GM10266 (cell line): ENCODE results near the gene CIP2A.
A peak's percentile ranks its signal among the peaks of the same experiment; 100 is the strongest.

Experiments used
- DNase-seq: peaks from one replicate; pipeline ENCODE4 v3.0.0; 2012; ENCODE audit errors: extremely low spot score
- TF ChIP-seq, protein P1 (sequence below): IDR thresholded peaks from 2 replicates; pipeline ENCODE4 v1.5.1; 2012; ENCODE audit warnings: mild to moderate bottlenecking, low read depth; ENCODE audit not compliant: control insufficient read depth, insufficient read depth; ENCODE audit errors: missing control alignments

CIP2A gene

DNA sequence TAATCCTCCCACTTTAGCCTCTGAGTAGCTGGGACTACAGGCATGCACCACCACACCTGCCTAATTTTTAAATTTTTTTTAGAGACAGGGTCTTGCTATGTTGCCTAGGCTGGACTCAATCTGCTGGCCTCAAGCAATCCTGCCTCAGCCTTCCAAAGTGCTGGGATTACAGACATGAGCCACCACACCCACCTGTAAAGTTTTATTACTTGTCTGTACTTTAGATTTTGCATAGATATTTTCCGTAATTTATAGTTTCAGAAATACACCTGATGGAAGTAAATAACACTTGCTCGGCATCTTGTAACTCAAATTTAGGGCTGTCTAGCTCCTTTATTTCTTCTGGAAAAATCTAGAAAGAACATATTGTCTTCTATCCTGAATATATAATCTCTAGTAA is 6.1 kb upstream of the CIP2A start:
- TF ChIP-seq, protein P1, sequence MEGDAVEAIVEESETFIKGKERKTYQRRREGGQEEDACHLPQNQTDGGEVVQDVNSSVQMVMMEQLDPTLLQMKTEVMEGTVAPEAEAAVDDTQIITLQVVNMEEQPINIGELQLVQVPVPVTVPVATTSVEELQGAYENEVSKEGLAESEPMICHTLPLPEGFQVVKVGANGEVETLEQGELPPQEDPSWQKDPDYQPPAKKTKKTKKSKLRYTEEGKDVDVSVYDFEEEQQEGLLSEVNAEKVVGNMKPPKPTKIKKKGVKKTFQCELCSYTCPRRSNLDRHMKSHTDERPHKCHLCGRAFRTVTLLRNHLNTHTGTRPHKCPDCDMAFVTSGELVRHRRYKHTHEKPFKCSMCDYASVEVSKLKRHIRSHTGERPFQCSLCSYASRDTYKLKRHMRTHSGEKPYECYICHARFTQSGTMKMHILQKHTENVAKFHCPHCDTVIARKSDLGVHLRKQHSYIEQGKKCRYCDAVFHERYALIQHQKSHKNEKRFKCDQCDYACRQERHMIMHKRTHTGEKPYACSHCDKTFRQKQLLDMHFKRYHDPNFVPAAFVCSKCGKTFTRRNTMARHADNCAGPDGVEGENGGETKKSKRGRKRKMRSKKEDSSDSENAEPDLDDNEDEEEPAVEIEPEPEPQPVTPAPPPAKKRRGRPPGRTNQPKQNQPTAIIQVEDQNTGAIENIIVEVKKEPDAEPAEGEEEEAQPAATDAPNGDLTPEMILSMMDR = no peak
- DNase-seq = no peak

DNA sequence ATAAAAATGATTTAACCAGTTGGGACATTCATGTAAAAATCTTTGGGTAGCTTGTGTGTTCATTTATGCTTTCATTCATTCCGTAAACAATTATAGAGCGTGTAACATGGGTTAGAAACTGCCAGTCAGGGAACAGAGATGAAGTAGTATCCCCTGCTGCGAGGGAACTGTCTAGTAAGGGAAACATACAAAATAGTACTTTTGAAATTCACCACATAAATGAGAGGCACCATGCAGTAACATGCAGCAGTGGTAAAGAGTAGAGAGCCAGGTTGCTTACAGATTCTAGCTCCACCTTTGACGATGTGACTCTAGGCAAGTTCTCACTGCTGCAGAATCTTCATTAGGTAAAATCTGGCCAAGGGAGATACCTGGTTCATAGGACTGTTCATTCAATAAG is 1.2 kb upstream of the CIP2A start:
- TF ChIP-seq, protein P1 = no peak
- peak; percentile 4 for DNase-seq

DNA sequence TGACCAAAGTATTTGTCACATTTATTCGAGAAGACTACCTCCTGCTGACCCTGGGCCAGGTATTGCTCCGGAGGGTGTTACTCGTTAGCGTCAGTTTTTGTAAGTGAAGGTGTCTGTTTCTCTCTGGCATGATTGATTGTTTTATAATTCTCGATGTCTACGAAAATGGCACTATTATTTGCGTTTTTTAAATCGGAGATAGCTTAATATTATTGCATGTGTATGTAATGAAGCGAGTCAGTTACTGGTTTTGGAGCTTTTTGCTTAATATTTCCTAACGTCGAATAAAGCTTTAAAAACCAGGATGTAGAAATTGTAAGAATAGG is 723 bp upstream of the CIP2A start:
- no peak for DNase-seq
- TF ChIP-seq, protein P1 = no peak

DNA sequence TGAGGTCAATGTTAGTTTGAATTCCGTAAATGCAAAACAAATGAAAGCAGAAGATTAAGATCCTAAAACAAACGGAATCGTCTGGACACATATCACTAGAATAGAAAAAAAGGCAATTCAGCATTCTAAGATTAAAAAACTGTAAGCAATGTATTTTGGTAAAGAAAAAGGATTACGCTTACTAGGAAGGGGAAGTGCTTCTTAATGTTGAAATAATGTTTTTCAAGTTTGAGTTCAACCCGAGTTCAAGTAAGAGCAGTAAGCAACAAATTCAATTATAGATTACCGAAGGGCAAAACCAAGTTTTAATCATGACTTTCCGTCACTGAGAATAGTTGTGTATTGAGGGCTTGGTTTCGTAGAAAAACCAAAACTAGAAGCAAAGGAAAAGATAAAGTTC is 637 bp downstream of the CIP2A start:
- TF ChIP-seq, protein P1 = no peak
- no peak for DNase-seq

DNA sequence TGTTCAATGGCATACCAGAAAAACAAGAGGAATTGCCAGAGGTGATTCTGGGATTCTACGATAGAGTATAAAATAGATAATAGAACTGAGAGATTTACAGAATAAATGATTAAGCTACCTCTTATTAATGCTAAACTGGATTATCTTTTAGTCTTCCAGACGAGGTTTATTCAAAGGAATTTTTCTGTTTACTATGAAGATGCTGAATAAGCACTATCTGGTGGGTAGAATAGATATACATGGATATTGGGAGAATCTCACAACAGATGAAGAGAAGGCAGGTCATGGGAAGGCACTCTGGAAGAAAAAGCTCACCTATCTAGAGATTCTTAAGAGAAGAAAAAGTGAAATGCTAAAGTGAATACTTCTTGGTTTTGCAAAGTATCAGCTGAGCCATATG is 11.2 kb downstream of the CIP2A start:
- TF ChIP-seq, protein P1 = no peak
- no peak for DNase-seq

DNA sequence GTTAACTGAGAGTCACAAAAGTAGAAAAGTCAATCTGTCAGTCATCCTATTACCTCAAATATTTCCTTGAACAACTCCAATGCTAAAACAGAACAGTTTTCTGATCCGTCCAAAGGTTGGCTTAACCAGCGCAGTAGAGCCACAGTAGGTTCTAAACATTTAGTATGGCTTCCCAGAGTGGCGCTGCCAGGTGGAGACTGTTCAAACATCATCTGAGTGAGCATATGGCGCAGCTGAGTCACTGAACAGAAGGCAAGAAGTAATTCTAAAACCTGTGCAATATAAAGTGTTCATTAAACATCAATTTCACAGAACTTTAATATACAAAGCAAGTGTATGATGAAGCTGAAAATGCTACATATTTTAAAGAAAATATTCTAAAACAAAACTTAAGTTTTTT is 19.9 kb downstream of the CIP2A start:
- DNase-seq = no peak
- TF ChIP-seq, protein P1 = no peak

DNA sequence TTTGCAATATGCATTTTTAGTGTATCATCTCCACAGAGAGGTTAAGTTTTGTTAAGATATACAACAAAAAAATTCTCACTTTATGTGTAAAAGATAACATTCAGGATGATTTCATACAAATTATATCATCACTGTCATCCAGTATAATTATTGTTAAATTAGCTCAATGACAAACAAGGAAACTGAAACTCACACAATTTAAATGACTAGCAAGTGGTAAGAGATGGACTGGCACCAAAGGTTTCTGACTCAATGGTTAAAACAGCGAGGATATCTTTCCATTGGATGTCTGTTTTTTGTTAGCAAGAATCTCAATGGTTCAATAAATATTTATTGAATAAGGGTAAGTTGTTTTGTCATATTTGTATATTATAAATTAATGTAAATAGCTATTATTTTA is 22.6 kb downstream of the CIP2A start:
- no peak for DNase-seq
- TF ChIP-seq, protein P1 = no peak
